HG02840 (cell line): ENCODE measurements around the gene TBC1D4.
"Not testable (repeated sequence)": the region's sequence is repeated elsewhere in the genome, so short reads cannot be mapped to it uniquely, and the experiment has no call there.

Experiments used
- ATAC-seq: cut with Tn5 transposase; IDR thresholded peaks from one replicate; pipeline ENCODE4 v1.9.1; 2021; ENCODE audit warnings: mild to moderate bottlenecking, moderate library complexity, moderate number of reproducible peaks; ENCODE audit not compliant: unreplicated experiment, low FRiP score

TBC1D4 gene

DNA sequence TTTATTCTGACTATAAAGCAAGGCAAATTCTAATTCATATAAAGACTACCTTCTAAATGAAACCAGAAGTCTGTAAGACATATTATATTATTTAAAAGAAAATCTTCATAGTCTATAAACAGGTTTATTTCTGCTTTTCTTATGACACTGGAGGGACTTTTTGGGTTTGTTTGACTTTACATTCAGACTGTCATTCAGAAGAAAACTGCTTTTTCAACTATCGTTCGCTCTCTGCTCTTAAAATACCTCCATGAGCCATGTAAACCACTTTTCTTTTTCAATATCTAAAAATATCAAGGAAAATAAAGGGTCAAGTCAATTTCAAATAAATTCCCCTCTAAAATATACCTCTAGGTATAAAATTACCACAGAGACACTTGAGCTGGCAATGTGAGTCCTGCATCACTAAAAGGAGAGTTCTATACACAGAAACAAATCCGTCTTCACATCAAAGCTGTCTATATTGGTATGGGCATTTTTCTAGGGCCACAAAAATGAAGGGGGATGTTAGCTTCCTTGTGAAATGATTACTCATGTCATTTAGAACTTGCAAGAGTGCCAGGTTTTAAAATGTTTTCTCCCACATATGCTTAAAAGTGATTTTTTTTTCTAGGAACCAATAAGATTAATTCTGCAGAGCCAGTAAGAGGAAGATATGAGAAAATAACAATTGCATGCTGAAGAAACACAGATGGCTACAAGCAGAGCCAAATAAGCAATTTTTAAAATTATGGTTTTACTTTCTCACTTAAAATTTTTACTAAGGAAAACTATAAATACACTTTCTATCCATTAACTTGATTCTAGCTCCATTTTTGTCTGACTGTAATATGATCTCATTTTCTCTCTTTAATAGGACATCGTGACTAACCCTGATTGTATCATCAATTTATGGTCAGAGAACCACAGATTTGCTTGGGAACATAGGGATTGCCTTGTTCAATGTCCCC is 181.8 kb downstream of the TBC1D4 start:
- peak; percentile 71 for ATAC-seq

DNA sequence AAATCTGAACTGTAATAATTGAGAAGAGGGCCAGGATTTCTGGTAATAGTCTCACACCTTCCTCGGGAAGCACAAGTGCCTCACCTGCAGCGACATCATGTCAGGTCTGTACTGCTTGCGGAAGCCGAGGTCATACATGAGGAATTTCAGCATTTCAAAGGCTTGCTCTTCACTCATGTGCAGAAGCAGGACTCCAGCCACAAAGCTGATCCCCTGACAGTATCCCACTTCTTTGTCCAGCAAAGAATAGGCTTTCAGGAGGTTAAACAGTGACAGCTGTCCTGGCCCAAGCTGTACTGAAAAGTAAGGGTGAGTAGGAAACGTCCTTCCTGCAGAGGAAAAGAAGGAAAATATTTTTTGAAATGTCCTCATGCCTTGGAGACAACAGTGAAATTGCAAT is 182.7 kb downstream of the TBC1D4 start:
- no peak for ATAC-seq

DNA sequence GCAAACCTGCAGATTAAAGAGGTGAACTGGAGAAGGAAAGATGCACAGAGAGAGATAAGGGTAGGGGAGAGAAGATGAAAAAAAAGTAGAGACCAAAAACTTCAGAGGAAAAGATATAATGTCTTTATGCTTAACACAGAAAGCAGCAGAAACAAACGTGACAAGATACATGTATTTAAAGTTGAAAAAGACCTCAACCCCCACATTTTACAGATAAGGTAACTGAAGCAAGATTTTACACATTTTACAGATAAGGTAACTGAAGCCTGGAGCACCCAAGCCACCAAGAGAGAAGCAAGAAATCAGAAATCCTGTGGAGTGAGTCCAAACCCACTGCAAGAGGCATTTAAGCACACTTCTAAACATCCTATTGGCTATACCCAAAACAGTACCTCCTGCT is 185.3 kb downstream of the TBC1D4 start:
- no peak for ATAC-seq

DNA sequence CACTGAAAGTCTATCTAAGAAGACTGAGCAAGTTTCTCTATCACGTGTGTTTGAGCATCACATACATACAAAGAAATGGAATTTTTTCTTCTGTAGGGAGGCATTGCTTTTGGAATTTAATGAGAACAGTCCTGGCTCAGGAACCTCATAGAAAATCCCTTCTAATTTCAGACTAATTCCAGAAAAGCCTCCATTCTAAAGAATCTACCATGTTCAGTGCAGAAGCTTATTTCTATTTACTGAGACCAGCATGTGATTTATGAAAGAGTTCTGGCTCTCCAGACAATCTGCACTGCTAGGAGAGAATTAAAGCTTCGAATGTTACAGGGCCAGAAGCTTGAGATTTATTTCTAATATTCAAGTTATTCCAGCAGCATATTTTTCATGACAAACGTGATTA is 186.8 kb downstream of the TBC1D4 start:
- no peak for ATAC-seq

DNA sequence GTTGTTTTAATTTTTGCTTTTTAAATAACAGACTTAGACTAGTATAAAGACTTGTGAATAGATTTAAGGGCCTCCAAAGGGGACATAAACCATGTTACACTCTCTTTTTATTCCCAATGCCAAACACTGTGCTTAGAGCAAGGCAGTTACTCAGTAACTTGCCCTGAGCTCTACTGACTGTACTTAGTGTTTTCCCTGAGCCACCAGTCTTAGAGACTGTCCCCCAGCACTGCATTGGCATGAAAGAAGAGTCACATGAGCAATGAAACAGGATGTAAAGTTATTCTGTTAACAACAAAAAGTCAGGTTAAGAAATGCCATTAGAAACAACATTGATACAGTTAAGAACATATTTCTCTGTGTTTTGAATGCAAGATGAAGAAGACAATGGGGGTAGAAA is 187.9 kb downstream of the TBC1D4 start:
- no peak for ATAC-seq

DNA sequence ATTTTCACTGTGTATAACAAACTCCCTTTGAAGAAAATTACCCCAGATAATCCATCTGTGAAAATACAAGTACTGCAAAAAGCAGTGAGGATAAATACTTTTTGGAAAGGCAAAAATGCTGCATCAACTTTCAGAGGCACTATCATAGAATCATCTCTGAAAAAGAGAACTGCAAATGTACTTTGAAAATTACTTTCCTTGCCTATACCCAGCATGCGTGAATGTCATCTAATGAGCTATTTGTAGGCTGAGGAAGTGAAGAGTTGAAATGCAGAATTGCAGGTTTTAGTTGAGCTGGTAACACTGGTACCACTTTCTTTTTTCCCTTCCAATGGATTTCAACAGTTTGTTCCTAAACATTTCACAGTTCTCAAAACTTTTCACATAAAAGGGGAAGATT is 196.7 kb downstream of the TBC1D4 start:
- no peak for ATAC-seq

DNA sequence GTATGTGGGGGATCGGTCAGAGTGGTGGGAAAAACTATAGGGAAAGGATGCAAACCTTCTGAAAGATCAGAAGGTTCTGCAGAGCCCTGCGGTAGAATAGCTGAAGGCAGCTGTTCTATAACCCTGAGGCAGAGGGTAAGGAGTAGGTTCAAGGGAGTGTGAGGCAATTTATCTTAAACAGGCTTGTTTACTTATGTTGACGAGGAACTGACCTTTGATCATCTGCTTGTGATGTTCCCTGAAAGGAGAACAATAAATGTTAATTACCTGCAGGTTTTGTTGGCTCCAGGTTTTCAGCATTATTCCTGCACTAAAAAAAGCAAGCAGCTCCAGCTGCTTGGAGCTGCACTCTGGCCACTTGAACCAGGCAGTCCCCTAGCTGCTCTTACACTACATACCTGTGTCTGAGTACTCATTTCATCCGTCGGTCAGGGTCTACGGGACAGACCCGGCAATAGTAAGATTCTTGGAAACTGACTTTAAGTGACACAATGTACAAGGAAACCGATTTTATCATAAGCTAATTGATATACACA is 202.1 kb downstream of the TBC1D4 start:
- no peak for ATAC-seq

DNA sequence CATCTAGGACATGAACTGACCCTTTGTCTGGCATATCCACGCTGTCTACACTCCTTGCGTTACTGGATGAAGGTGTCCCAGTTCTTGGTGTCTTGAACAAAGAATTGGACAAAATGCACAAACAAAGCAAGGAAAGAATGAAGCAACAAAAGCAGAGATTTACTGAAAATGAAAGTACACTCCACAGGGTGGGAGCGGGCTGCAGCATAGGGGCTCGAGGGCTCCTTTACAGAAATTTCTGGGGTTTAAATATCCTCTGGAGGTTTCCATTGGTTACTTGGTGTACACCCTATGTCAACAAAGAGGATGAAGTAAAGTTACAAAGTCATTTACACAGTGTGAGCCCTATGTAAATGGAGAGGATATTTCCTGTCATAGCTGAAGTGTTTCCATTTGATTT is 208.3 kb downstream of the TBC1D4 start:
- not testable (repeated sequence) for ATAC-seq

DNA sequence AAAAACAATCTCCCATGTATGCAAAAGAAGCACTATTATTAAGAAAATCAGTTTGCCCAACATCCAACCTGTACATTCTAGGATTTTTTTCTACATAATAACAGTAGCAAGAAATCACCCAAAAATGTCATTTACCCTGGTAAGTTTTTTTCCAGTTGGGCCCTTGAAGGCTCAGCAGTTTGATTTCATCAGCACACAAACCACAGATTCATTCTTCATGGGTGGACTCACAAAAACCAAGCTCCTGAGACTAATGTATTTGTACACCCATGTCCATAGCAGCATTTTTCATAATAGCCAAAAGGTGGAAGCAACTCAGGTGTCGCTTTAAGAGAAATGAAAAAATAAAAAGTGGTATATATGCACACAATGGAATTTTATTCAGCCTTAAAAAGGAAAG is 210.1 kb downstream of the TBC1D4 start:
- no peak for ATAC-seq

DNA sequence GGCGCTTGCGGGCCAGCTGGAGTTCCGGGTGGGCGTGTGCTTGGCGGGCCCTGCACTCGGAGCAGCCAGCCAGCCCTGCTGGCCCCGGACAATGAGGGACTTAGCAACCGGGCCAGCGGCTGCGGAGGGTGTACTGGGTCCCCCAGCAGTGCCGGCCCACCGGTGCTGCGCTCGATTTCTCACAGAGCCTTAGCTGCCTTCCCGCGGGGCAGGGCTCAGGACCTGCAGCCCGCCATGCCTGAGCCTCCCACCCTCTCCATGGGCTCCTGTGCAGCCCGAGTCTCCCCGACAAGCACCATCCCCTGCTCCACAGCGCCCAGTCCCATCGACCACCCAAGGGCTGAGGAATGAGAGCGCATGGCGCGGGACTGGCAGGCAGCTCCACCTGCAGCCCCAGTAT is 213.5 kb downstream of the TBC1D4 start:
- not testable (repeated sequence) for ATAC-seq

DNA sequence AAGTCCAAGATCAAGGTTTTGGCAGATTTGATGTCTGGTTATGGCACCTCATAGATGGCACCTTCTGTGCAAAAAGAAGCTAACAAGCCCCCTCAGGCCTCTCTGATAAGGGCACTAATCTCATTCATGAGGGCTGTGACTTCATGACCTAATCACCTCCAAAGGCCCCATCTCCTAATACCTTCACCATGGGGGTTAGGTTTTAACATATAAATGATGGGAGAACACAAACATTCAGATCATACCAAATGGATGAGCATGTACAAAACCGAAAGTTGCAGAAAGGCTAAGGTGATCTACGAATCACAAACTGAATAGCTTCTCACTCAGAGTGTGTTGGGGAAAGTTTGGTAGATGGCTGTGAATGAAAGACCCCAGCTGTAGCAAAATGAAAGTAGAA is 217.4 kb downstream of the TBC1D4 start:
- ATAC-seq: no peak

DNA sequence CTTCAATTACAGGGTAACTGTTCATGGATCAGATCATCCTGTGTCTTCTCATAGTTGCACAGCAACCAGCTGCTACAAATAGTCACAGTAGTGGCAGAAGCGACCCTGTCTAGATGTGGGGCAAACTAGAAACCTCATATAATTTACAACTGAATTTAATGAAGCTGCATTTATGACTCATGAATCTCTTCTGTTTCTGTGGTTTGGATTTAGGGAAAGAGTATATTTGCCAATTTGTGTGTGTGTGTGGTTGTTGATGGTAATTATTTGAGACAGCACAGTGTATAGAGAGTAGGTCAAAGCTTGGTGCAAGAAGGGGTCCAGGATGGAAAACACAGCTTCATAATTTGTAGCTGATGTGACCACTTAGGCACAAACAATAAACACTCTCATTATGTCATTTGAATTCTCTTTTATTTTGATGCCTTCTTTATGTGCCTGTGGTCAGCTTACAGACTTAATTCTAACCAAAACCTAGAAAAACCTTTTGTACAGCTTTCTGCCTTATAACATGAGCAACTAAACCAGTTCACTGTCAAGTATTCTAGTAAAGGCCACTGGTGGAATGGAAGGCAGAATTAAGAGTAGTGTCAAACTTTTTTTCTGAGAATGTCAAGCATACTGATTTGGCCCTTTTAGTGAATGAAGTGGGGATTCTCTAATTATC is 218.1 kb downstream of the TBC1D4 start:
- ATAC-seq: no peak

DNA sequence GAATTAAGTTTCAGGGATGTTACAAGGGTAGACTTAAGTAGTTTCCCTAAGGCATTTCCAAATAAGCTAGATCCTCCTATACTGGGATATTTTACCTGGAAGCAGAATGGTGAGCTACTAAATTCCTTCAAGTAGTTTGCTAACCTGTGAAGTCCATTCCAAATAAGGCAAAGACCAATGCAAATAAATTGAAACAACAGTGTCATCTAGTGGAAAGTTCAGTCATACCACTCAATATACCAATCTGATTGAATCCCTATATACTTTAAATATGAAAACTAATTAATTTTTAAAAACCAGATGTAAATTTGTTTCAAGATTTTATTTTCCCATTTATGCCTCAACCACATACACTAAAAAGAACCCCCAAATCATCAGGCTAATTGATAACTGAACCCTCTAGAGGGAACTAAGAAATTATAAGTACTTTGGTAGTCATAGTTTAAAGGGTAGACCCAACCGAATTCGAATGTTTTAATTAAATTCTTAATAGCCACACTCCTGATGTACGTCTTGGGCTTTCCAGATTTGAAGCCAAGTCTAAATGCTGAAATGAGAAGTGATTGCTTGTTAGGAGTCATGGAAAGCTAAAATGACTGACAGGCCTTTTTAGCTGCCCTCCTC is 223.7 kb downstream of the TBC1D4 start:
- ATAC-seq: no peak

DNA sequence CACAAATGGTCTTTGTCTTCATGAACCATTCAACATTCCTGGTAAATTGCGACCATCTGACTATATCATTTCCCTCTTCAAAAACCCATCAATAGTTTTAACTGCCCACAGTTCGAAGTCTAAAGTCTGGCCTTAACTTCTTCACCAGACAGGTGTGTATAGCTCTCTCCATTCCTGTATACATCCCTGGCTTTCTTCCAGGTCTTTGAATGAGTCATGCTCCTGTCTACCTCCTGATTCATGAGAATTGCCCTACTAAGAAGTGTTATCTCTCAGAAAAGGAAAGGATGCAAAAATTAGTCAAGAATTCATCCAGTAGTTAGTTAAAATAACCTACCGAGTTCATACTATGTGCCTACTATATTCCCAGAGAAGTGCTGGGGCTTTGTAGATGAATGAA is 225.0 kb downstream of the TBC1D4 start:
- no peak for ATAC-seq

DNA sequence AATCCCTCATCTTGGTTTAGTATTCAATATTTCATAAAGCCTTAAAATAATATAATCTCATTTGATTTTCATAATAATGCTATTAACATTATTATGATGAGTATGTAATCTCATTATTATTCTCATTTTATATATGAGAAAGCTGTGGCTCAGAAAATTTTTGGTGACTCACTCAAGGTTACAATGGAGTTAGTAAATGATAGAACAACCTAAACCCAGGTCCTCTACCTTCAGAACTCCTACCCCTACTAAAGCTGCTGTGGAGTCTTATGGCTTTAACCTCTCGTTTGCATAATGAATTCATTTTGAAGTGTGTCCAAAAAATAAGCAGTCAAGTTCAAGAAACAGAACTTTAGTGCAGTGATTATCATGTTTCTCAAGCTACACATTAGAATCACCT is 226.3 kb downstream of the TBC1D4 start:
- no peak for ATAC-seq

DNA sequence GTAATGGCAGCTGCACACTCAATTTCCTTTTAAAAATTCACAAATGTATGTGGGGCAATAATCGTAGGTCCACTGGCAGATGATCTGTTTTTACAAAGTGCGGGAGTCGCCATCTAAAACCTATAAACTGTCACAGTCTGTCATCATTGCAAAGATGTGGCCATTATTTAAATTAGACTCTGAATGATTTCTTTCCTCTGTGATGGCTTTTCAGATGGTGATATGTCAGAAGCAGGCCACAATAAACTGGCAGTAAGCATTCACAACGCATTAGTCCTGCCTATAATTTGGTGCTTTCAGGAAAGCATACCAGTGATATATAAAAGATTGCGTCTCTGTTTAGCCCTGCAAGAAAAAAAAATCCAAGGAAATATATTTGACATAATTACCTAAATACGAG is 226.8 kb downstream of the TBC1D4 start:
- ATAC-seq: no peak

DNA sequence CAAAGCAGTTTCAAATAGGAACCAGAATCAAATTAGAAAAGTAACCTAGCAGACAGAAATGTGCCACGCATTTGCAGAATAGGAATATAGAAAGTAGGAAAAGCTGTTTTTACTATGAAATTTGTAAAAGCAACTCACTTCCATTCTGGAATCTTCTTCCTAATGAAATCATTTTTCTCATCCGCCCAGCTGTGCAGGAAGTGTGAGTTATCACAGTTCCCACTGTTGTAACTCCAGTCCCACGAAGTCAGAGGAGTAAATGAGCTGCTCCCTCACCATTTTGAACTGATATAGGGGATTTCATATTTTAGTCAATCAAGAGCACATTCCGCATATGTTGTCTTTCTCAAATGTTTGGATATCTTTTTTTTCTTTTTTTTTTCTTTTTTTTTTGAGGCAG is 230.8 kb downstream of the TBC1D4 start:
- no peak for ATAC-seq

DNA sequence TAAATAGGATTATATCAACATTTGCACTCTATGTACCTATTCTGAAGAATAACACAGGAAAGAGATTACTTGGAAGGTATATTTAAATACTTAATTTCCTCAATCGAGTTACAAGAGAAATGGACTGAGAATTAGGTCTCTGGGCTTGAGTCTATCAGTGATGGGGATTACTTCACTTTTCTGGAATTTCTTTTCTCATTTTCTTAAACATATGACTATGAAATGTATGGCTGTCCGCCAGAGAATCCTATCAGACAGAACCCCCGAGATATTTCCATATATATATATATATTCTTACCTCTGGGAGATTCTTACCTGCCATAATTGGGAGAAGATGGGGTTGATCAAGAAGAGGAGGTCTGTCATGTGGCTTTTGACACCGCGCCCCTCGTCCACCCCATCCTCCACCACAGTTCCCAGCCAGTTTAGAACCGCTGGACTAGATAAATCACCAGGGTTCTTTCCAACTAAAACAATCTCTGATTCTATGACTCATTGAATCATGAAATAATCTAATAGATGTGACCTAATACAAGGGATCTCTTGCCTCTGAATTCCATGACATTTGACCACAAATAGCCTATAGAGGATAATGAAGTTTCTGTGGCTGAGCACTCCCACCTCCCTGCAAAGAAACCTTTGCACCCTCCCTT is 231.3 kb downstream of the TBC1D4 start:
- no peak for ATAC-seq

DNA sequence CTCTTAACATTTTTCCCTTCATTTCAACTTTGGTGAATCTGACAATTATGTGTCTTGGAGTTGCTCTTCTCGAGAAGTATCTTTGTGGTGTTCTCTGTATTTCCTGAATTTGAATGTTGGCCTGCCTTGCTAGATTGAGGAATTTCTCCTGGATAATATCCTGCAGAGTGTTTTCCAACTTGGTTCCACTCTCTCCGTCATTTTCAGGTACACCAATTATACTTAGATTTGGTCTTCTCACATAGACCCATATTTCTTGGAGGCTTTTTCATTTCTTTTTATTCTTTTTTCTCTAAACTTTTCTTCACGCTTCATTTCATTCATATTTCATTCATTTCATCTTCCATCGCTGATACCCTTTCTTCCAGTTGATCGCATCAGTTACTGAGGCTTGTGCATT is 236.4 kb downstream of the TBC1D4 start:
- ATAC-seq: not testable (repeated sequence)

DNA sequence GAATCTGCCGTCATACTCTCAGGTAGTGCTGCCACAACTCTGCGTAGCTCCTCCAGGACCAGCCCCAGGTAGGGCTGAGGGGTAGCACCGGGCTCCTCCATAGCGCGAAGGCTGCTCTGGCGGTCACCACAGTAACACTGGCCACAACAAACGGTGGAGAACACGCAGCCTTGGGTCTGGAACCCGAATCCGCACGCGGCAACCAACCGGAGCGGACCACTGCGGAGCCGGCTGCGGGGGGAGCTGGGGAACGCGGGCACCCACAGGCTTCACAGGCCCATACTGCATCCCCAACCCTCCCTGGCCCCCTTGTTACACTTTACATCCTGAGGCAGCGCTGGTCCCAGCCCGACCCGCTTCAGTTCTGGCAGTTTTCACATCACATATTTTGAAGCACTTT is 241.7 kb downstream of the TBC1D4 start:
- not testable (repeated sequence) for ATAC-seq

DNA sequence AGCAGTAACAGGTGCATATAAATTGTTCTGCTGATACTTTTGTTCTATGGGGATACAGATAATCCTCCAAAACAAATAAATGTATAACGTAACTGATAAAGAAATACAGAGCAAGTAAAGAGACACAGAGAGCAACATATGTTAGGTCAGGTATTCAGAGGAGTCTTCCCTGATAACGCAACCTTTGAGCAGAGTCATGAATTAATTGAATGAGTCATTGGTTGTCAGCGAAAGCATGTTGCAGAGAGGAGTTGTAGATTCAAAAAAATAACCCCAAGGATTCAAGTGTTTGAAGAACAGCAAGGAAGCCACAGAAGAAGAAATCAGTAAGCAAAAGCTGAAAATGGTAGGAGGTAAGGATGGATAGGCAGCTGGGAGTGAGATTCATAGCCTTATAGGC is 245.2 kb downstream of the TBC1D4 start:
- ATAC-seq: no peak
